HepG2 (cell line): Measurements from ENCODE around the gene TNFAIP6. TPM values are rescaled to one million over a fixed set of nuclear protein-coding genes. Genes with fewer than 3 reads are reported as not detected.

ENCODE experiments used
- ATAC-seq: fragments of 200-7000 bp; cut with Tn5 transposase; 3 replicates; pipeline ENCODE4 v1.9.1; 2020; ENCODE audit warnings: mild to moderate bottlenecking, moderate library complexity
- BruUV-seq: library from RNA; stranded (reverse); fragments of 400-500 nt; replicated peaks from 2 replicates; lab custom pipeline; 2021; lab: Mats Ljungman, UMichigan
- CTCF ChIA-PET: fragments of 300-600 bp; formaldehyde crosslinking; extraction: SDS; loops from one replicate; lab custom pipeline; 2021; ENCODE audit warnings: low total read pairs, inconsistent platforms, low intra/inter-chr PET ratio; lab: Yijun Ruan, JAX
- POLR2A ChIA-PET: fragments of 350-600 bp; sonication (Branson Sonifier 250); formaldehyde crosslinking; loops from one replicate; lab custom pipeline; 2020; ENCODE audit warnings: antibody characterized with exemption, inconsistent platforms; lab: Yijun Ruan, JAX
- DNase-seq: peaks from one replicate; pipeline ENCODE4 v3.0.0-alpha.2; 2015; ENCODE audit warnings: low spot score
- FAIRE-seq: peaks from 3 replicates; lab custom pipeline; 2011; peaks lifted over from hg19 to GRCh38; lab: Jason Lieb, UNC
- H2AFZ ChIP-seq: one replicate; pipeline ENCODE4 v1.6.1; 2011; ENCODE audit warnings: low read length, inconsistent platforms
- H3K27ac ChIP-seq: fragments of 300-600 bp; 3 replicates; pipeline ENCODE4 v1.8.0; 2011; ENCODE audit warnings: mixed run types, mild to moderate bottlenecking, mixed read lengths, low read length, inconsistent platforms; ENCODE audit not compliant: insufficient read depth; ENCODE audit errors: extremely low read length
- H3K27me3 ChIP-seq, 2 experiments: fragments of 200-600 bp in 1 of 2; 2 replicates in 1 of 2; 3 replicates in 1 of 2; pipeline versions ENCODE4 v1.6.0 to v1.8.0; 2011; ENCODE audit warnings: low read length in 2 of 2, mild to moderate bottlenecking in 2 of 2, moderate library complexity in 2 of 2, inconsistent platforms in 1 of 2; ENCODE audit not compliant: insufficient read depth in 2 of 2, control insufficient read depth in 1 of 2
- H3K36me3 ChIP-seq, 2 experiments: fragments of 200-600 bp in 1 of 2; replicated peaks in 1 of 2; 2 replicates in 1 of 2; 3 replicates in 1 of 2; pipeline versions ENCODE4 v1.5.1 to v1.8.0; 2011; ENCODE audit warnings: low read length in 2 of 2, inconsistent platforms in 1 of 2; ENCODE audit not compliant: insufficient read depth in 2 of 2, control insufficient read depth in 1 of 2
- H3K4me1 ChIP-seq: 2 replicates; pipeline ENCODE4 v1.5.1; 2012; ENCODE audit warnings: low read length, inconsistent platforms; ENCODE audit not compliant: insufficient read depth
- H3K4me2 ChIP-seq: 2 replicates; pipeline ENCODE4 v1.6.0; 2011; ENCODE audit warnings: low read depth, low read length, inconsistent platforms
- H3K4me3 ChIP-seq, 3 experiments: fragments of 200-600 bp in 1 of 3; sonication (generic), shearing (Covaris generic) in 1 of 3; replicated peaks in 1 of 3; 2 replicates each; pipeline ENCODE4 v1.5.1; 2011 to 2016; ENCODE audit warnings: low read length in 3 of 3, inconsistent platforms in 2 of 3, low read depth in 2 of 3, mild to moderate bottlenecking in 2 of 3, control low read depth in 1 of 3, mixed read lengths in 1 of 3; ENCODE audit not compliant: insufficient read depth in 1 of 3
- H3K79me2 ChIP-seq: one replicate; pipeline ENCODE4 v1.6.1; 2011; ENCODE audit warnings: low read length, inconsistent platforms; ENCODE audit not compliant: insufficient read depth
- H3K9ac ChIP-seq: 2 replicates; pipeline ENCODE4 v1.6.0; 2011; ENCODE audit warnings: mild to moderate bottlenecking, low read depth, low read length, inconsistent platforms; ENCODE audit not compliant: insufficient read depth
- H3K9me3 ChIP-seq: 2 replicates; pipeline ENCODE4 v1.5.1; 2012; ENCODE audit warnings: mild to moderate bottlenecking, low read length
- H4K20me1 ChIP-seq: 2 replicates; pipeline ENCODE4 v1.6.0; 2011; ENCODE audit warnings: inconsistent platforms, mild to moderate bottlenecking, low read length, moderate library complexity; ENCODE audit not compliant: insufficient read depth
- CBX2 ChIP-seq, 2 experiments: fragments of 200-600 bp in 1 of 2; sonication (generic); formaldehyde crosslinking in 1 of 2; IDR thresholded peaks; 2 replicates each; pipeline versions ENCODE4 v1.7.0 to v1.8.1; 2018 to 2022; ENCODE audit warnings: low read depth in 2 of 2, low read length in 1 of 2, mild to moderate bottlenecking in 1 of 2, missing genetic modification reagents in 1 of 2
- DR1 ChIP-seq: sonication (generic); formaldehyde crosslinking; IDR thresholded peaks from 2 replicates; pipeline ENCODE4 v1.8.0; 2021; ENCODE audit warnings: mild to moderate bottlenecking, missing genetic modification reagents, inconsistent platforms
- DRAP1 ChIP-seq: IDR thresholded peaks from 2 replicates; pipeline ENCODE4 v1.6.1; 2016; ENCODE audit warnings: missing genetic modification reagents, missing compliant biosample characterization
- ELF3 ChIP-seq: IDR thresholded peaks from 2 replicates; pipeline ENCODE4 v1.6.1; 2016; ENCODE audit warnings: missing genetic modification reagents, missing compliant biosample characterization
- FOXO1 ChIP-seq: sonication (generic); formaldehyde crosslinking; IDR thresholded peaks from 2 replicates; pipeline ENCODE4 v1.4.0; 2020; ENCODE audit warnings: missing genetic modification reagents
- KMT2A ChIP-seq: sonication (generic); formaldehyde crosslinking; IDR thresholded peaks from 2 replicates; pipeline ENCODE4 v1.4.0; 2020; ENCODE audit warnings: missing genetic modification reagents
- MYNN ChIP-seq: sonication (generic); formaldehyde crosslinking; IDR thresholded peaks from 2 replicates; pipeline ENCODE4 v1.4.0; 2020; ENCODE audit warnings: mild to moderate bottlenecking, low read depth, missing genetic modification reagents
- NFE2 ChIP-seq: sonication (generic); formaldehyde crosslinking; IDR thresholded peaks from 2 replicates; pipeline ENCODE4 v1.4.0; 2020; ENCODE audit warnings: missing genetic modification reagents
- NFE2L1 ChIP-seq: sonication (generic); formaldehyde crosslinking; IDR thresholded peaks from 2 replicates; pipeline ENCODE4 v1.4.0; 2020; ENCODE audit warnings: missing genetic modification reagents, mild to moderate bottlenecking, borderline replicate concordance
- SMAD3 ChIP-seq: sonication (generic); formaldehyde crosslinking; IDR thresholded peaks from 2 replicates; pipeline ENCODE4 v1.4.0; 2020; ENCODE audit warnings: missing genetic modification reagents
- SNAI1 ChIP-seq: sonication (generic); formaldehyde crosslinking; IDR thresholded peaks from 2 replicates; pipeline ENCODE4 v1.5.0; 2020; ENCODE audit warnings: mild to moderate bottlenecking, missing genetic modification reagents, borderline replicate concordance
- SRF ChIP-seq: IDR thresholded peaks from 2 replicates; pipeline ENCODE4 v1.6.1; 2011; ENCODE audit warnings: mild to moderate bottlenecking, low read depth, low read length, moderate library complexity
- TIGD3 ChIP-seq: sonication (generic); formaldehyde crosslinking; IDR thresholded peaks from 2 replicates; pipeline ENCODE4 v1.5.1; 2020; ENCODE audit warnings: mild to moderate bottlenecking, missing genetic modification reagents, borderline replicate concordance
- ZNF235 ChIP-seq: sonication (generic); formaldehyde crosslinking; IDR thresholded peaks from 2 replicates; pipeline ENCODE4 v1.8.1; 2023; ENCODE audit warnings: mild to moderate bottlenecking, missing genetic modification reagents, borderline replicate concordance
- ZNF274 ChIP-seq: sonication (generic); formaldehyde crosslinking; IDR thresholded peaks from 2 replicates; pipeline ENCODE4 v1.5.1; 2020; ENCODE audit warnings: mild to moderate bottlenecking, missing genetic modification reagents
- ZNF281 ChIP-seq: sonication (generic); formaldehyde crosslinking; IDR thresholded peaks from 2 replicates; pipeline ENCODE4 v1.4.0; 2020; ENCODE audit warnings: missing genetic modification reagents, borderline replicate concordance
- ZNF788 ChIP-seq: sonication (generic); formaldehyde crosslinking; IDR thresholded peaks from 2 replicates; pipeline ENCODE4 v1.5.0; 2020; ENCODE audit warnings: mild to moderate bottlenecking, missing genetic modification reagents, borderline replicate concordance
- ZSCAN30 ChIP-seq: sonication (generic); formaldehyde crosslinking; IDR thresholded peaks from 2 replicates; pipeline ENCODE4 v1.5.0; 2020; ENCODE audit warnings: mild to moderate bottlenecking, missing genetic modification reagents
- WGBS: methylation state at CpG from one replicate; pipeline ENCODE4 v1.1.6; 2017; ENCODE audit warnings: low lambda C conversion rate; 5-methylcytosine and 5-hydroxymethylcytosine counted together
- in situ Hi-C: cut with HindIII; loops from 2 replicates; pipeline ENCODE4 v1.10.0; 2017; ENCODE audit warnings: low pct_unique_long_range_greater_than_20kb; ENCODE audit not compliant: extremely low pct_ligation_motif_present
- intact Hi-C: fragments of 100-400 bp; cut with micrococcal nuclease; formaldehyde crosslinking; loops from one replicate; pipeline ENCODE4 v1.10.0; 2022; ENCODE audit not compliant: unreplicated experiment
- polyA plus RNA-seq, 8 experiments: library from polyadenylated mRNA; depleted of rRNA in 3 of 8; stranded (reverse) in 7 of 8; unstranded in 1 of 8; fragments of >200 nt; fragmentation: Illumina TruSeq in 4 of 8; extraction: Trizol in 4 of 8; gene quantifications; 2 replicates each; pipeline versions ENCODE4 v1.2.1 to v1.2.3, GENCODE V29; 2011 to 2016; ENCODE audit warnings: low read depth in 4 of 8, missing spikeins in 1 of 8, mixed read lengths in 1 of 8; ENCODE audit not compliant: insufficient read depth in 1 of 8
- total RNA-seq, 5 experiments: library from RNA; depleted of rRNA; stranded (reverse); fragments of >200 nt; fragmentation: Illumina TruSeq; extraction: Trizol; gene quantifications; 2 replicates each; pipeline ENCODE4 v1.2.3, GENCODE V29; 2016; ENCODE audit warnings: low read depth in 1 of 5

Gene TNFAIP6
- total and polyA plus RNA-seq, 2 of the 13 experiments (the other 11 are each of a cell fraction or from before 2014, with no cell fraction given), result not detected

GRCh38 chr2:151409601-151410484 lies 52.5 kb downstream of the TNFAIP6 start, which contains the start of gene RIF1 (continued):
- TF ChIP-seq TIGD3, result 0 out of 2 replicates have a peak, but pooled peaks have one; percentile 55
- TF ChIP-seq DR1, result peak; percentile 70
- peak; percentile 60; the same call in 1 of the 2 replicates for TF ChIP-seq ELF3
- no peak for TF ChIP-seq ZNF235
- no peak for TF ChIP-seq NFE2L1 (CRISPR knock-in tag)
- TF ChIP-seq SRF, result peak; percentile 98

- intact Hi-C loops (loop anchor here (2.0 kb wide), 1 partner anchor 150 kb away; the partner anchor contains the start of gene RBM43), in situ Hi-C loops (no loop called here)
- Histone ChIP-seq H3K4me3 (peak overlapping the region; percentile 81 to 99 (median 85)), H4K20me1 (peaks cover 4% of the 10 kb centered on the region; the same call in 1 of the 2 replicates), H3K36me3 (peaks cover 3 to 36% of the 10 kb centered on the region in 2 experiments; a peak in 4 of 5 replicates), H3K27me3 (no peaks in the 10 kb centered on the region), H3K9me3 (no peaks in the 10 kb centered on the region), H2AFZ (no peak overlapping the region), H3K79me2 (peaks cover 41% of the 10 kb centered on the region), H3K9ac (peak overlapping the region; percentile 93), H3K4me1 (peaks cover 36% of the 10 kb centered on the region), H3K4me2 (peak overlapping the region; percentile 82), H3K27ac (peak overlapping the region; percentile 92)
- ATAC-seq, result peak; percentile 59; the same call in 2 of the 3 replicates
- POLR2A ChIA-PET, result interaction anchor here (0.7 to 1.4 kb wide), 4 partner anchors 8 to 1824 kb away, joined by 3 to 5 read pairs (median 4); no protein-coding TSS in a partner anchor
- no TSS peak for BruUV-seq
- CTCF ChIA-PET, result no interaction called here
- FAIRE-seq, result no peak
- 1% methylated on average over 21 of the region's 21 CpGs for WGBS
- peak; percentile 50 for DNase-seq
- peak; percentile 82; the same call in 1 of the 2 replicates for TF ChIP-seq ZSCAN30 (CRISPR knock-in tag)
- no peak for TF ChIP-seq CBX2 (IDR thresholded peaks at IDR 0.05; ENCODE audit: low read depth, low read length)
- no peak for TF ChIP-seq CBX2 (CRISPR knock-in tag; IDR thresholded peaks at IDR 0.05; ENCODE audit: low read depth)
- TF ChIP-seq DRAP1, result 0 out of 2 replicates have a peak, but pooled peaks have one; percentile 21
- 0 out of 2 replicates have a peak, but pooled peaks have one; percentile 5 for TF ChIP-seq SNAI1 (CRISPR knock-in tag)
- peak; percentile 6; the same call in 1 of the 2 replicates for TF ChIP-seq FOXO1 (CRISPR knock-in tag)
- no peak for TF ChIP-seq NFE2 (CRISPR knock-in tag)
- 0 out of 2 replicates have a peak, but pooled peaks have one; percentile 4 for TF ChIP-seq ZNF274 (CRISPR knock-in tag)
- peak; percentile 5; the same call in 1 of the 2 replicates for TF ChIP-seq ZNF788 (CRISPR knock-in tag)
- TF ChIP-seq ZNF281 (CRISPR knock-in tag), result 0 out of 2 replicates have a peak, but pooled peaks have one; percentile 18
- no peak for TF ChIP-seq MYNN
- TF ChIP-seq KMT2A, result 0 out of 2 replicates have a peak, but pooled peaks have one; percentile 13
- 0 out of 2 replicates have a peak, but pooled peaks have one; percentile 40 for TF ChIP-seq SMAD3
Measured at GRCh38 chr2:151410485-151410834, 53.1 kb downstream of the TNFAIP6 start.
